AG08396 (cell line): ENCODE data around the gene HECA.
"Not testable (repeated sequence)": the region's sequence is repeated elsewhere in the genome, so short reads cannot be mapped to it uniquely, and the experiment has no call there.

Experiments used
- DNase-seq: peaks from one replicate; pipeline ENCODE4 v3.0.0; 2012; ENCODE audit warnings: low spot score, mixed read lengths

The HECA gene

DNA sequence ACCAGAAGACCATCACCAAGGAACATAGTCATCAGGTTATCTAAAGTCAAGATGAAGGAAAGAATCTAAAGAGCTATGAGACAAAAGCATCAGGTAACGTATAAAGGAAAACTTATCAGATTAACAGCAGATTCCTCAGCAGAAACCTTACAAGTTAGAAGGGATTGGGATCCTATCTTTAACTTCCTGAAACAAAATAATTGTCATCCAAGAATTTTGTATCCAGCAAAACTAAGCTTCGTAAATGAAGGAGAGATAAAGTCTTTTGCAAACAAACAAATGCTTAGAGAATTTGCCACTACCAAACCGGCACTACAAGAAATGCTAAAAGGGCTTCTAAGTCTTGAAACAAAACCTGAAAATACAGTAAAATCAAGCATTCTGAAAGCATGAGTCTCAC lies 71.0 kb downstream of the HECA start:
- DNase-seq, result no peak

DNA sequence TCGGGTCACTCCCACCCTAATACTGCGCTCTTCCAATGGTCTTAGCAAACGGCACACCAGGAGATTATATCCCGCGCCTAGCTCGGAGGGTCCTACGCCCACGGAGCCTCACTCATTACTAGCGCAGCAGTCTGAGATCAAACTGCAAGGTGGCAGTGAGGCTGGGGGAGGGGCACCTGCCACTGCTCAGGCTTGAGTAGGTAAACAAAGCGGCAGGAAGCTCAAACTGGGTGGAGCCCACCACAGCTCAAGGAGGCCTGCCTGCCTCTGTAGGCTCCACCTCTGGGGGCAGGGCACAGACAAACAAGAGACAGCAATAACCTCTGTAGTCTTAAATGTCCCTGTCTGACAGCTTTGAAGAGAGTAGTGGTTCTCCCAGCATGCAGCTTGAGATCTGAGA lies 75.9 kb downstream of the HECA start:
- DNase-seq, result not testable (repeated sequence)

DNA sequence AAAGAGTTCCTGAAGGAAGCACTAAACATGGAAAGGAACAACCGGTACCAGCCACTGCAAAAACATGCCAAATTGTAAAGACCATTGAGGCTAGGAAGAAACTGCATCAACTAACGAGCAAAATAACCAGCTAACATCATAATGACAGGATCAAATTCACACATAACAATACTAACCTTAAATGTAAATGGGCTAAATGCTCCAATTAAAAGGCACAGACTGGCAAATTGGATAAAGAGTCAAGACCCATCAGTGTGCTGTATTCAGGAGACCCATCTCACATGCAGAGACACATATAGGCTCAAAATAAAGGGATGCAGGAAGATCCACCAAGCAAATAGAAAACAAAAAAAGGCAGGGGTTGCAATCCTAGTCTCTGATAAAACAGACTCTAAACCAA lies 77.6 kb downstream of the HECA start:
- DNase-seq, result not testable (repeated sequence)

DNA sequence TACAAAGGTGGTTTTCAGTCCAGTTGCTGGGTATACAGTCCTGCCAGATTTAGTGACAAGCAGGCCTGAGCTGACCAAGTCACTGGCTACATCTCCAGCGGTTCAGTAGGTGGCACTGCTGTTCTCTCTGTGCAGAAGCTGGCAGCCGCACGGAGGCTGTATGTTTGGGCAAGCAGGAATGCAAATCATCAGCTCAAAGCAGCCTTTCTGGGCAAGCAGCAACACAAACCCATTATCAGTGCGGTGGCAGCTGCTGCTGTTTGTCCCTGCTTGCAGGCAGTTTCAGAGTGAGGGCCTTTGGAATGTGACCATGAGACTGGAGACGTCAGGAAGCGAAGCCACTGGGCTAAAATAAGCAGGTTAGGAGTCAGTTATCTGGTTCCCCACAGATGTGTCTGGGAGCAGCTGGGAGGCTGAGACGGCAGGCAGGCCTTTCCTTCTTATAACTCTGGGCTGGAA lies 84.4 kb downstream of the HECA start:
- DNase-seq, result peak; percentile 87

DNA sequence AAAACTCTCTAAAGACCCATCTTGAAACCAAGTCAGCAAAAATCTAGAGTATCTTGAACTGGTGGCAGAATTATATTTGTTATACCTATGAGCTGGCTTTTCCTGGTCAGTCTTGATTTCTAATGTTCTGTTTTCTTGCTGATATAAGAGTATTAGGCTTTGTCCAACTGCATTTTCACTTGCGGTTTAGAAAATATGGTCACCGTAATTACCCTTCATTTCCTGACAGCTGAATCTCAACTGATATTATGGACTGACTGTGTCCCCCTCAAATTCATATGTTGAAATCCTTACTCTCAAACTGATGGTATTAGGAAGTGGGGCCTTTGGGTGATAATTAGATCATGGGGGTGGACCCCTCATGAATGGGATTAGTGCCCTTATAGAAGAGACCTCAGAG lies 84.9 kb downstream of the HECA start:
- DNase-seq, result no peak

DNA sequence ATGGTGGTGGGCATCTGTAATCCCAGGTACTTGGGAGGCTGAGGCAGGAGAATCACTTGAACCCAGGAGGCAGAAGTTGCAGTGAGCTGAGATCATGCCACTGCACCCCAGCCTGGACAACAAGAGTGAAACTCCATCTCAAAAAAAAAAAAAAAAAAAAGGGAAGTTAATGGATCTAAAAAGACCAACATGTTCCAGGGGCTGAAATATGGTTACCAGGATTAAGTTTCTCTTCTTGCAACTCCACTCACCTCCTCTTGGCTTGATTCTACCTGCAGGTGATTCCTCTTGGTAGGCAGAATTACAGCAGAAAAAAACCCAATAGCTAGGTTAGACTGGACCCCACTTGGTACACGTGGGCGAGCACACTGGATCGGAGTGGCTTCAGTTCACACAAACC lies 93.5 kb downstream of the HECA start:
- not testable (repeated sequence) for DNase-seq
